AG09309 (cell line): Measurements from ENCODE around the gene CDK8.

Source experiments
- DNase-seq: peaks from one replicate; pipeline ENCODE4 v3.0.0-alpha.2; 2010; ENCODE audit warnings: low read depth
- H3K4me3 ChIP-seq: 2 replicates; pipeline ENCODE4 v1.5.1; 2011; ENCODE audit warnings: mild to moderate bottlenecking, low read depth, low read length, moderate library complexity; ENCODE audit not compliant: control insufficient read depth
- TF ChIP-seq, protein P1 (sequence below): IDR thresholded peaks from 2 replicates; pipeline ENCODE4 v1.5.1; 2011; ENCODE audit warnings: mild to moderate bottlenecking, low read depth, low read length, inconsistent platforms; ENCODE audit not compliant: insufficient read depth, control insufficient read depth; ENCODE audit errors: missing control alignments

Gene CDK8

DNA sequence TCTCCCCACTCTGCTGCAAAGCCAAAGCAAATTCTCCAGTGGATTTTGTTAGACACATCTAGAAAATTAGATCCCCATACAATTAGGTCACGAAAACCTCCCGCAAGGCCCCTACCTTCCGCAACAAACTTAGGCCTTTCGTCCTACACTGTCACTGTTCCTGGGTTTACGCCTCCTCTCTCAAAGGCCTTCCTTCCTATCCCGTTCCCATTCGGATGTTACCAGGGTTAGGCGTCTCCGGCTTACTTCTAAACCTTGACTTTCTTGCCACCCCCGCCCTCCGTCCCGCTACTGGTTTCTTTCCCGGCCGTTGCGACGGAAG lies 32.6 kb upstream of the CDK8 start:
- DNase-seq: peak; percentile 10
- peak overlapping the region; percentile 76 for H3K4me3 ChIP-seq
- TF ChIP-seq, protein P1, sequence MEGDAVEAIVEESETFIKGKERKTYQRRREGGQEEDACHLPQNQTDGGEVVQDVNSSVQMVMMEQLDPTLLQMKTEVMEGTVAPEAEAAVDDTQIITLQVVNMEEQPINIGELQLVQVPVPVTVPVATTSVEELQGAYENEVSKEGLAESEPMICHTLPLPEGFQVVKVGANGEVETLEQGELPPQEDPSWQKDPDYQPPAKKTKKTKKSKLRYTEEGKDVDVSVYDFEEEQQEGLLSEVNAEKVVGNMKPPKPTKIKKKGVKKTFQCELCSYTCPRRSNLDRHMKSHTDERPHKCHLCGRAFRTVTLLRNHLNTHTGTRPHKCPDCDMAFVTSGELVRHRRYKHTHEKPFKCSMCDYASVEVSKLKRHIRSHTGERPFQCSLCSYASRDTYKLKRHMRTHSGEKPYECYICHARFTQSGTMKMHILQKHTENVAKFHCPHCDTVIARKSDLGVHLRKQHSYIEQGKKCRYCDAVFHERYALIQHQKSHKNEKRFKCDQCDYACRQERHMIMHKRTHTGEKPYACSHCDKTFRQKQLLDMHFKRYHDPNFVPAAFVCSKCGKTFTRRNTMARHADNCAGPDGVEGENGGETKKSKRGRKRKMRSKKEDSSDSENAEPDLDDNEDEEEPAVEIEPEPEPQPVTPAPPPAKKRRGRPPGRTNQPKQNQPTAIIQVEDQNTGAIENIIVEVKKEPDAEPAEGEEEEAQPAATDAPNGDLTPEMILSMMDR: no peak

DNA sequence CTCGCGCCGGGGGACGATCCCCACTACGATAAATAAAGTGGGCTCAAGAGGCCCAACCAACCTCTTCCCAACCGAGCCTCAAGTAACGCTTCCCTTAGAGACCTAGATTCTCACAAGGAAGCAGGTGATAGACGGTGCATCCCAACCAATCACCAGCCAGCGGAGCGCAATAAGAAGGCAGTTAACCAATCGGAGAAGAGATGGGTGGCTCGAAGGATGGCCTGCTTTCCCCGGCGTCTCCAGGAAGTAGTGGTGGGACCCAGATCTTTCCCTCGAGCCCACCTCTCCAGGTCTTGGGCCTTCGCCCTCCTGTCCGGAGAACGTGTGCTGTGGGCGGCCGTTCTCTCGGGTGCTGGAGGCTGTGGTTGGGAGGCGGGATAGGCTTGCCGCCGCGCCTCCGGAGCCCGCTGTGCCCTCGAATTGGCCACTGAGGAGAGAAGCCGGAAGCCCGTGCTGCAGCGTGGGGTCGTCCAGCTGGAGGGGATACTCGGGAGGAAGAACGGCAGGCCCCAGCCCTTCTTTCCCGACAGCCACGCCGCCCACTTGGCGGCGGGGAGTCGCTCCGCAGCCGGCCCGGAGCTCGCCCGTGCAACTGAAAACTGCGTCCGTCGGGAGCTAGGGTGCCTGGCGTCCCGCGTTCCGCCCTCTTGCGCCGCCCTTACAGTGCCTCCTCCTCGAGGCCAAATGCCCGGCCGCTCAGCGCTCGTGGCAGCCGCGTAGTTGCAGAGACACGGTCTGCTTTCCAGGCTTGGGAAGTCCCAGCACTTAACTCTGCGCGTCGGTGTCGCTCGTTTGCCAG lies 32.0 kb upstream of the CDK8 start, which contains the start of gene RNF6:
Gene RNF6, minus strand, starts transcription at position 594 of the 799 bp plus-strand sequence. CDS start 2,665 bp downstream, outside the sequence.
- TF ChIP-seq, protein P1: no peak
- H3K4me3 ChIP-seq: peak within 1 kb of the TSS; percentile 76
- DNase-seq: peak; percentile 98

DNA sequence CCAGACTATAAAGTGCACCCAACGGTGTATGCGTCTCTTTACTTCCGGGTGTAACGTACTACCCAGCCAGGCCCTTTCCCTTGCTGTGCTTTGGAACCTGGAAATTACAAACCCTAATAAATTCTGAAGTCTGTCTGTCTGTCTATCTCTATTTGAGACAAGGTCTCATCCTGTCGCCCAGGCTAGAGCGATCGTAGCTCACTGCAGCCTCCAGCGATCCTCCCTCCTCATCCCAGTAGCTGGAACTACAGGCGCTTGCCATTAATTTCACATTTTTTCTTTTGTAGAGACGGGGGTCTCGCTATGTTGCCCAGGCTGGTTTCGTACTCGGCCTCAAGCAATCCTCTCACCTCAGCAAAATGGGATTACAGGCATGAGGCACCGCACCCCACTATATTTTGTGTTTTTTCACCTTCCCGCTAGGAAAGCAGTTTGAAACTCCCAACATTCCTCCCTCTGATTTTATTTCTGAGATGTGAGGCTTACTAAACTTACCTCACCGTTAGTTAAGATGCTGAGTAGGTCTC lies 31.3 kb upstream of the CDK8 start:
- peak overlapping the region; percentile 76 for H3K4me3 ChIP-seq
- no peak for DNase-seq

DNA sequence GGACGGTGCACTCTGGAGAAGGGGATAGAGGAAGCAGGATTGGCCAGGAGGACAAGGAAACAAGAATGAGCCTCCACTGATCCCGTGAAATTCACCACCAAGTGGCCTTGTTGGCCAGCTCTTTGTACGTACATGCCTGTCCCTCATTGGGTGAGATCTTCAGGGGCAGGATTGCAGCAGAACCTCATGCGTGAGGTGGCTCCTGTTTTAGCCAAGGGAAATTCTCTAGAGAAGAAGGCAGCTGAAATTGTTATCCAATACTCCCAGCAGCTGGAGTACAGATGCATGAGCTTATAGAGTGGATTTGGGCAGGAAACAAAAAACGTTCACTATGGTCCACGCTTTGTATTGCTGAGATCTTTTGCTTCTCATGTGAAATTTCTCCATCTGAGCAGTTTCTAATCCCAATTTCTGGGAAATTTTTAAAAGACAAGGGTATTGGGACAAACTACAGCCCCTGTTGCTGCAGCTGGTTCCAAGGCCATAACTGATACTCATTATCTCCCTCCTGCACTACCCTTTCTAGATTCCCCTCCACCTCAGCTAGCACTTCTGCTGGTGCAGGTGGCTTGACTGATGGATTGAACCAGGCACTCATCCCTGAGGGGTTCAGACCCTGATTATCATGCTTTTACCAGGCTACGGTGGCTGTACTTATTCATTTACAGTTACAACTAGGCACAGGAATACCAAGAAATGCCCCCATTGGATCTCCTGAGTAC lies 27.9 kb upstream of the CDK8 start:
- TF ChIP-seq, protein P1: no peak
- no peak overlapping the region for H3K4me3 ChIP-seq
- no peak for DNase-seq

More for the DNA sequence above, 31.3 kb upstream of the CDK8 start:
- TF ChIP-seq, protein P1: no peak

DNA sequence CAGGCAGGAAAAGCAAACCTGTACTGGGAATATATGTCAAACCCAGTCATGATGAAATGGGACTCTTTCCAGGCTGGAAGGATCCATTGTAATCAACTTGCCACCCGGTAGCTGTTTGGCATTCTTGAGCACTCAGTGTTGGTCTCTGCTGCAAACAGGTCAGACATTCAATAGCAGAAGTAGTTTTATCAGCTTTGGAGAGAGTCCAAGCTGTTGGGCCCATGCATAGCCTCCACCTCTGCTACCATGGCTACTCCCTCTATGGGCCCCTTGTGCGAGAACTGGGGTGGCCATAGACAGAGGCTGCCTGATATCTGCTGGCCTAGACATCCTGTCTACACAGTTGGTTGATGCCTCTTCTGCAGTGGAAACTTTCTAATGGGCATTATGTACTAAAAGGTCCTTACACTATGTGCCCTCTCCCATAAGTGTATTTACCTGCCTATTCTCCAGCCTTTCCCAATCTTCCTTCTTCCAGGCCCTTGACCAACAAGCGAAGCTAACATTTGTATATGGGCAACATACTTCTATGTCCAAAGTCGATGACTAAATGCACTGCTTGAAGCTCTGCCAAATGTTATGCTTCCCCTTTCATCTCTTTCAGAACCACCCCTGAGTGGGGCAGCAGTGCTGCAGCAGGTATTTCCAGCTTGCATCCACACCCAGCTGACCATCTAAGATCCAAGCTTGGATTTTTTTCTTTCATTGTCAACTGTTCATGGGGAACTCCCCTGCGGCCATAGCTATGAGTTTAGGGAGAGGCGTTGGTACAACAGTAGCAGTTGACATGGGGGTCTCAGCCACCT lies 26.6 kb upstream of the CDK8 start:
- no peak for DNase-seq
- no peak overlapping the region for H3K4me3 ChIP-seq
- TF ChIP-seq, protein P1: no peak

DNA sequence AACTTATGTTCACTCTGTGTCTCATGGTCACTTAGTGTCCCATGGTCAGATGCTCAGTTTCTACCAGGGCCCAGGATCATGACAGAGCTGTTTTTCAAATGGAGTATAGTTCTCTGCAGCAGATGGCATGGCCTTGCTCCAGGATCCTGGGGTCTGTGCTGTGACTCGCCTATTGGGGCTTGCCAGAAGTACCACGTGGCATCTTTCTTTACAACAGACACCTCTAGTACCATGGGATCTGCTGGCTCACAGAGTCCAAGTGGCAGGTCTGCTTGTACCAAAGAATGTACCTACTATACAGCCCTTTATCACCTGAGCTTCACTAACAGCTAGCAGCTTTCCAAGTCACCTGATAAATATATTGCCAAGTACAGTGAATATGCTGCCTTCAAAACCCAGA lies 25.8 kb upstream of the CDK8 start:
- H3K4me3 ChIP-seq: no peak overlapping the region
- DNase-seq: no peak
- TF ChIP-seq, protein P1: no peak
